ENCODE measurements around the gene LRRC46. TPM values are rescaled to one million over a fixed set of nuclear protein-coding genes. Genes with fewer than 3 reads are reported as not detected.

The LRRC46 gene
- total and polyA plus RNA-seq, 2 donors (not counting 1 experiment from before 2014, with no cell fraction given): 0.69 to 2.4 TPM

DNA sequence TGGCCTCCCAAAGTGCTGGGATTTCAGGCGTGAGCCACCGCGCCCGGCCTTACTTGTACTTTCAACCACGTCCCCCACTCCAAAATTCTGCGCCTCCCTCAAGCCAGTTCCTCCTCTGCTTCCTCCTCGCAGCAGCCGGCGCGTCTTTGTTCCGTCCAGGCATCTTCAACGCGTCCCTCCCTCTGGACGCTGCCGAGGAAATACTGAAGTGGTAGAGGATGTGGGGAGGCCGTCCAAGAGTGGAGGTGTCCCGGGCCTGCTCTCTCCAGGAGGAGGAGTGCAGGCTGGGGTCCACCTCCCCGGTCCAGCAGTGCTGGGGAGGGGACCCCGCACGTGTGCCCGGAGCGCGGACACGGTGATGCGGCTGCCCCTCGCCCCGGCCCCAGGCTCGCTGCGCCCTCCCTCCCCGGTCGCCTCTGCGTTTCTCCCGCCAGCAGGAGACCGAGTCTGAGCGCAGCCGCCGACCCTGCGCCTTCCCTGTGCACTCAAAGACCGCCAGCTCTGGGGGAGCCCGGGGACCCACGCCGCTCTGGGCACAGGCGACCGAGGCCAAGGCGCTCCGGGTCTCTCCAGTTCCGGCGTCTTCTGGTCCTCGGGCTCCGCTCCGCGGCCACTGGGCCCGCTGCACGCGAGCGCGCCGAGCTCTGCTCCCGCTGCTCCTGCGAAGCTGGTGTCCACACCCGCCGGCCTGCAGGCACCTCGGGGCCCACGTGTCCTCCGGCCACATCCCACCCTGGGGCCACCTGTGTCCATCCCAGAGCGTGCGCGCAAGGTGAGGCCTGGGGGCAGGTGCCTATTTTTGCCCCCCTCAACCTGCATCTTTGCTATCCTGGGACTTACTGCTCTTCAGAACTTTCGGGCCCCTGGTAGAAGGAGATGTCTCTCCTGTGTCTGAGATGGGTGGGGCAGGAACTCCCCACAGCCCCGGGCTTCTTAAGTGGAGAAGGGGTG, 41.6 kb upstream of the LRRC46 start:
- peak overlapping the region in 4 of 5 experiments; percentile 18 to 48 (median 32) for H3K4me3 ChIP-seq (ENCODE audit: control extremely low read depth in 1 of 5, extremely low read depth in 1 of 5, insufficient read depth in 1 of 5, low read depth in 2 of 5, low read length in 4 of 5)
- 3% methylated on average over 65 of the region's 70 CpGs for WGBS (ENCODE audit: insufficient coverage)
- H3K27me3 Mint-ChIP-seq: peaks cover 64% of the 10 kb centered on the region

More for the DNA sequence above, 41.6 kb upstream of the LRRC46 start:
- Histone ChIP-seq H2AFZ (ENCODE audit: insufficient read depth, low read depth, low read length, poor library complexity, severe bottlenecking) (peak overlapping the region; percentile 61), H3K4me1 (ENCODE audit: control insufficient read depth in 2 of 2, insufficient read depth in 2 of 2, low read length in 2 of 2) (peaks cover 10% of the 10 kb centered on the region in 2 donors), H3K27ac (ENCODE audit: low read length in 2 of 2) (no peak overlapping the region), H3K4me2 (replicated peaks; ENCODE audit: low read depth, low read length, poor library complexity, severe bottlenecking) (peak overlapping the region; percentile 76), H4K20me1 (ENCODE audit: control insufficient read depth, insufficient read depth, low read length, poor library complexity, severe bottlenecking) (no peaks in the 10 kb centered on the region), H3K9ac (ENCODE audit: low read length) (peak overlapping the region; percentile 45), H3K27me3 (replicated peaks in 1 of 4; ENCODE audit: control extremely low read depth in 1 of 4, control insufficient read depth in 3 of 4, insufficient read depth in 4 of 4, low read length in 3 of 4) (peaks cover 0 to 33% (median 26%) of the 10 kb centered on the region in 4 experiments), H3K79me2 (ENCODE audit: control insufficient read depth, insufficient read depth, low read length) (no peaks in the 10 kb centered on the region), H3K9me3 (ENCODE audit: control extremely low read depth in 1 of 3, control insufficient read depth in 2 of 3, insufficient read depth in 1 of 3, low read length in 2 of 3) (no peaks in the 10 kb centered on the region), H3K36me3 (replicated peaks in 1 of 2; ENCODE audit: control extremely low read depth in 1 of 2, control insufficient read depth in 1 of 2, extremely low read depth in 1 of 2, insufficient read depth in 2 of 2, low read length in 1 of 2) (no peaks in the 10 kb centered on the region)
- Mint-ChIP-seq H3K27ac (no peak overlapping the region), H3K9me3 (ENCODE audit: insufficient read depth) (no peaks in the 10 kb centered on the region), H3K4me1 (peaks cover 9% of the 10 kb centered on the region), H3K4me3 (peak overlapping the region; percentile 81)
- TF ChIP-seq, protein P1, sequence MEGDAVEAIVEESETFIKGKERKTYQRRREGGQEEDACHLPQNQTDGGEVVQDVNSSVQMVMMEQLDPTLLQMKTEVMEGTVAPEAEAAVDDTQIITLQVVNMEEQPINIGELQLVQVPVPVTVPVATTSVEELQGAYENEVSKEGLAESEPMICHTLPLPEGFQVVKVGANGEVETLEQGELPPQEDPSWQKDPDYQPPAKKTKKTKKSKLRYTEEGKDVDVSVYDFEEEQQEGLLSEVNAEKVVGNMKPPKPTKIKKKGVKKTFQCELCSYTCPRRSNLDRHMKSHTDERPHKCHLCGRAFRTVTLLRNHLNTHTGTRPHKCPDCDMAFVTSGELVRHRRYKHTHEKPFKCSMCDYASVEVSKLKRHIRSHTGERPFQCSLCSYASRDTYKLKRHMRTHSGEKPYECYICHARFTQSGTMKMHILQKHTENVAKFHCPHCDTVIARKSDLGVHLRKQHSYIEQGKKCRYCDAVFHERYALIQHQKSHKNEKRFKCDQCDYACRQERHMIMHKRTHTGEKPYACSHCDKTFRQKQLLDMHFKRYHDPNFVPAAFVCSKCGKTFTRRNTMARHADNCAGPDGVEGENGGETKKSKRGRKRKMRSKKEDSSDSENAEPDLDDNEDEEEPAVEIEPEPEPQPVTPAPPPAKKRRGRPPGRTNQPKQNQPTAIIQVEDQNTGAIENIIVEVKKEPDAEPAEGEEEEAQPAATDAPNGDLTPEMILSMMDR (IDR thresholded peaks at IDR 0.05): peak; percentile 52
- no peak for TF ChIP-seq EZH2 (IDR thresholded peaks at IDR 0.05; ENCODE audit: borderline replicate concordance, insufficient read depth, low read depth, low read length, poor library complexity, severe bottlenecking)
- DNase-seq (peak; percentile 65), ATAC-seq (ENCODE audit: low read depth) (peak; percentile 82)
- intact Hi-C loops (cut with micrococcal nuclease): no loop called here
- CTCF ChIA-PET: interaction anchor here (0.6 to 1.9 kb wide), 8 partner anchors 12 to 175 kb away, joined by 3 to 9 read pairs (median 4); partner anchors contain the start of gene TBX21
- POLR2A ChIA-PET: interaction anchor here (0.5 to 0.7 kb wide), 3 partner anchors 12 to 53 kb away, joined by 3 to 7 read pairs (median 5); no protein-coding TSS in a partner anchor
